NCI-H1092 (cell line): ENCODE data around the gene HOXA3.

ENCODE experiments used
- DNase-seq: peaks from one replicate; lab custom pipeline; 2025; lab: John Stamatoyannopoulos, UW

The HOXA3 gene

GRCh38 chr7:27165996-27166530, 13.7 kb upstream of the HOXA3 start:
- DNase-seq = peak; percentile 48

- peak; percentile 61 for DNase-seq
Observed at GRCh38 chr7:27165089-27165995, 13.0 kb upstream of the HOXA3 start, which contains the start of gene HOXA9. Gene HOXA9 (minus strand): TSS chr7:27165537. CDS start chr7:27165457, 80 bp downstream.

GRCh38 chr7:27164367-27165088, 12.1 kb upstream of the HOXA3 start:
- no peak for DNase-seq

GRCh38 chr7:27164045-27164366, 11.6 kb upstream of the HOXA3 start:
- DNase-seq = no peak

GRCh38 chr7:27163288-27164044, 11.1 kb upstream of the HOXA3 start:
- DNase-seq = no peak

- no peak for DNase-seq
Observed at GRCh38 chr7:27162561-27163287, 10.3 kb upstream of the HOXA3 start.

GRCh38 chr7:27161721-27162560, 9.6 kb upstream of the HOXA3 start:
- DNase-seq = no peak

GRCh38 chr7:27161214-27161720, 8.9 kb upstream of the HOXA3 start:
- no peak for DNase-seq

GRCh38 chr7:27160546-27161213, 8.3 kb upstream of the HOXA3 start:
- DNase-seq = peak; percentile 82

- DNase-seq = peak; percentile 59
Observed at GRCh38 chr7:27160145-27160545, 7.8 kb upstream of the HOXA3 start.

- DNase-seq = no peak
Observed at GRCh38 chr7:27159266-27160144, 7.1 kb upstream of the HOXA3 start.

- no peak for DNase-seq
Observed at GRCh38 chr7:27158436-27159265, 6.3 kb upstream of the HOXA3 start.

- no peak for DNase-seq
Observed at GRCh38 chr7:27157702-27158431, 5.5 kb upstream of the HOXA3 start.

GRCh38 chr7:27156916-27157701, 4.7 kb upstream of the HOXA3 start:
- DNase-seq = no peak

- DNase-seq = peak; percentile 75
Observed at GRCh38 chr7:27156508-27156898, 4.1 kb upstream of the HOXA3 start, which contains the start of gene HOXA7. Gene HOXA7 (minus strand): TSS chr7:27156675. CDS start chr7:27156545, 130 bp downstream.

- peak; percentile 70 for DNase-seq
Observed at GRCh38 chr7:27155816-27156507, 3.6 kb upstream of the HOXA3 start.
